Stimulated activated CD4-positive, alpha-beta T cell treated with anti-CD3 and anti-CD28 coated beads, Interleukin-15, amount 100 ng/mL, for 24 hours (primary cell): Measurements from ENCODE around the gene CDC25A.

Experiments used
- DNase-seq: peaks from one replicate; pipeline ENCODE4 v3.0.0-alpha.2; 2020

Gene CDC25A

DNA sequence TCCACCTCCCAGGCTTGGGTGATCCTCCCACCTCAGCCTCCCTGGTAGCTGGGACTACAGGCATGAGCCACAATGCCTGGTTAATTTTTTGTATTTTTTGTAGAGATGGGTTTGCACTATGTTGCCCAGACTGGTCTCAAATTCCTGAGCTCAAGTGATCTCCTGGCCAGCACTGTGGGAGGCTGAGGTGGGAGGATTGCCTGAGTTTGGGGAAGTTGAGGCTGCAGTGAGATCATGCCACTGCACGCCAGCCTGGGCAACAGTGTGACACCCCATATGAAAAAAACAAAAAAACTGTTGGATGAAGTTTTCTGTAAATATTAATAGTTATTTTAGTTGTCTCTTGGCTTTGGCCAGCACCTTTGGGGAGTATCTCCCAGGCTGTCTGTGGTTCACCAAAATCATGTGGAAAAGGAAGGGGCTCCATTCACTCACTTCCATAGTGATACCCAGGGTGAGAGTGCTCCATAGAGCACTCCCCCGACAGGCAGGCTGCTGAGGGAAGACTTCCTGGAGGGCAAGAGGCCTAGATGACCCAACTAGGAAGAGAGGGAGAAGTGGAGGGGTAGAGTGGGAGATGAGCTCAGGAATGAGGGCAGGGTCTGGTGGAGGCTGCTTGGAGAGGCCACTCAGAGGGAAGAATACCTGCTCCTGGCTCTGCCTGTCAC lies 47.1 kb downstream of the CDC25A start:
- DNase-seq, result no peak

DNA sequence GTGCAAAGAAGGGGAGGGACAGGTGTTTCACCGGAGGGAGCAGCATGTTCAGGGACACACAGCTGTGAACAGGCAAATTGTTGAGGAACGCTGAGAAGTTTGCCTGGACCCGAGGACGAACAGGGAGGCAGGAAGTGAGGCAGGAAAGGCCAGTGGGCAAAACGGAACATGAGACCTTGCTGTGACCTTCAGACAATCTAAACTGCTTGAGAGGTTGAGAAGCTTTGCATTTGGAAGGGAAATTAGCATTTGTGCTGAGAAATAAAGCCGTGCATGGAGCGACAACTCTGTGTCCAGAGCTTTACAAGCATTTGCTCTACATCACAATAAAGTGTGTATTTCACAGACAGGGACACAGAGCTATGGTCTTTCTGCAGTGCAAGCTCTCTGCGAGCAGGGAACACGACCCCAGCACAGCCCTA lies 47.9 kb downstream of the CDC25A start:
- DNase-seq, result no peak

DNA sequence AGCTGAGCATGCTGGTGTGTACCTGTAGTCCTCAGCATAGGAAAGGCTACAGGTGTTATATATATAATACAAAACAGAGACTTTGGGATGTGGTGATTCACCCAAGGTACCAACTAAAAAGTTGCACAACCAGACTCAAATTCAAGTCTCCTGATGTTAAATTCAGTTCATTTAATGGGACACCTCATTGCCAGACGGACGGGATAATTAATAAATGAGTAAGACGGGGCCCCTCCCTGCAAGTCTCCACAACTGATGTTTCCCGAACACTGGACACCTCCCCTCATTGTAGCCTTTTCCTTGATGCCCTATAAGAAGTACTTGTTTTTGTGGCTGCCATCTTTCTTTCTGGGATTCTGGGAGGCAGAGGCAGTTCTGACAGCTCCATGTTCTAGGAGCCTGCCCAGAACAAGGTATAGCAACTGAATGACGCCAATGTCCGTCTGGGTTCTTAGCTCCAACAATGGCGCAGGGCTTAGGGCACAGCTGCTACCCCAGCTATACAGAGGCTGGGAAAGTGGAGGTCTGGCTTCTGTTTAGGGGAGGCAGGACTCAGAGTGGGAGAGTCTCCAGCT lies 50.7 kb downstream of the CDC25A start:
- DNase-seq, result no peak

DNA sequence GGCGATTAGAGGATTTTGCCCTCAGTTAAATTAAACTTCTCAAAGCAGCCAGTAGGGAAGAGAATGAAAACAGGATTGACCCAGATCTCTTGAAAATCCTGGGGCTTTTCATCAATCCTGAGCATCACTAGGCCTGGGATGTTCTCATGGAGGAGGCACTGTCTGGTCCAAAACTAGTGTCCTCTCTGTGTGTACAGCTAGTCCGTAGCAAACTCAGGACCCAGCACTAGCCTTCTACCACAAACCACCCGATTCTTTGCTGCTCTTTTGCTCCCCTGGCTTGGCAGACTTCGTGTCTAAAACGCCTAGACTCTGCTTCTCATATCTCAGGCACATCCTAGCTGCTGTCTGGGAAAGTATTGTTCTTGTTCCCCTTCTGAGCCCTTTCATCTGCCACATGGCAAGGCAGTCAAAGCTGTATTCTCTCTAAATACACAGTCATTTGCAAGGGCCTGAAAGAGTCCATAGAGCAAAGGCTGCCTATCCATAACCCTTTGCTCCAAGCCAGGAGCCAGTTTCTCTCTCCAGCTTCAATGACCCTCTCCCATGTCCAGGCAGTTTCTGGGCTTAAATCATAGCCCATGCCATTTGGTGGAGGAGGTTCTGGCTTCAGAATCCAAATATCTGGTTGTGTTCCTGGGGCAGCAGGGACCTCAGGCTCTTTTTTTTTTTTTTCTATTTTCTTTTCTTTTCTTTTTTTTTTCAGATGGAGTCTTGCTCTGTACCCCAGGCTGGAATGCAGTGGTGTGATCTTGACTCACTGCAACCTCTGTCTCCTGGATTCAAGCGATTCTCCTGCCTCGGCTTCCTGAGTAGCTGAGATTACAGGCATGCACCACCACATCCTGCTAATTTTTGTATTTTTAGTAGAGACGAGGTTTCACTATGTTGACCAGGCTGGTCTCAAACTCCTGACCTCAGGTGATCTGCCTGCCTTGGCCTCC lies 52.4 kb downstream of the CDC25A start:
- DNase-seq, result no peak

DNA sequence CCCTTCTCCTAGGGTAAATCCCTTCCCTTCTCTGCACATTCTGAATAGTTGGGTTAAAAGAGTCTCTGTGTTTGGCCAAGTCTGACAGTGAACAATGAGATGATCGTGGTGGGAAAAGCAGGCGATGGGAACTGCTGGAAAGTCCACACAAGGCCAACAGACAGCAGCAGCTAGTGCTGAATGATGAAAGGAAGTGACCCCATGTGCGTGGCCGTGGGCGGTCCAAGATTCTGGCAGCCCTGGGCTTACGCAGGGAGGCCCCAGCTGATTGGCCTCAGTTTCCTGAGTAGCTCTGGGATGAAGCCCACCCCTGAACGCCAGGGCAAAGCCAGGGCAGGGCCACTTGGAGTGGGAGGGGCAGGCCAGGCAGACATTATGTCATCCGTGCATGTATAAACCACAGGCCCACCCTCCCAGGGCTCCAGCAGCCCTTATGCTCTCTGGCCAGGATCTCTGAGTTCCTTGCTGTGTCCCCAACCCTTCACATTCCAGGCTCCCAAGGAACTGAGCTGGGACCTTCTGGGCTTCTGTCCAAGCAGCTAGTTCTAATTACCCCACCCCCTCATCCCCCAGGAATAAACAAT lies 57.8 kb downstream of the CDC25A start:
- DNase-seq, result no peak

DNA sequence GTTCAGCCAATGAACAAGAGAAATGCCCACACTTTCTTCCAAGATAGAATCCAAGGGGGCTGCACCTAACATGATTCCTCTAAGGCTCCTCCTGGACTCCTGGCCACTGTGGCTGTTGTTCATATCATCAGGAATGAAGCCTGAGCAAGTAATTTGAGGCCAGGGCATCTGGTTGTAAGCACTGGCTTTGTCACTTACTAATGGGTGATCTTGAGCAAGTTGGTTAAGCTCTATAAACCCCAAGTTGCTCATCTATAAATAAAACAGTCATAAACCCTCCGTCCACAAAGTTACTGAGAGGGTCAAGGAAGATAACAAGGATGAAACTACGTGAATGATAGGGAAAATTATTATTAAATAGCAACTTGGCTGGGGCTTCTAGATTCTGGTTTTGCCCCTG lies 58.3 kb downstream of the CDC25A start:
- DNase-seq, result no peak

DNA sequence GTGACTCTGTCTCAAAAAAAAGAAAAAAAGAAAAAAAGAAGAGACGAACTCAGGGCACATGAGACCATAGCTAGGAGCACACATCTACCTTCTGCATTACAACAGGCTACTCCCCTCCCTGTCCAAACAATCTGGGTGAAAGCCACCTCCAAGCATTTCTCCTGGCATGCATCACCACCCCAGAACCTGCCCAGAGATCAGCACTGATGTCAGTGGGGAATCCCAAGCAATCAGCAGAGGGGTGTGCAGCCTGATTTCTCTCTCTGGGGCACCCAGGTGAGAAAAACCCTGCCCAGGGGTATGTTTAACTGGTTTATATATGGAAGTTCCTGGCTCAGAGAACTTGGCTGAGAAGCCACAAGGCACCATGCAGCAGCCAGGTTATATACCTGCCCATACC lies 59.4 kb downstream of the CDC25A start:
- no peak for DNase-seq

DNA sequence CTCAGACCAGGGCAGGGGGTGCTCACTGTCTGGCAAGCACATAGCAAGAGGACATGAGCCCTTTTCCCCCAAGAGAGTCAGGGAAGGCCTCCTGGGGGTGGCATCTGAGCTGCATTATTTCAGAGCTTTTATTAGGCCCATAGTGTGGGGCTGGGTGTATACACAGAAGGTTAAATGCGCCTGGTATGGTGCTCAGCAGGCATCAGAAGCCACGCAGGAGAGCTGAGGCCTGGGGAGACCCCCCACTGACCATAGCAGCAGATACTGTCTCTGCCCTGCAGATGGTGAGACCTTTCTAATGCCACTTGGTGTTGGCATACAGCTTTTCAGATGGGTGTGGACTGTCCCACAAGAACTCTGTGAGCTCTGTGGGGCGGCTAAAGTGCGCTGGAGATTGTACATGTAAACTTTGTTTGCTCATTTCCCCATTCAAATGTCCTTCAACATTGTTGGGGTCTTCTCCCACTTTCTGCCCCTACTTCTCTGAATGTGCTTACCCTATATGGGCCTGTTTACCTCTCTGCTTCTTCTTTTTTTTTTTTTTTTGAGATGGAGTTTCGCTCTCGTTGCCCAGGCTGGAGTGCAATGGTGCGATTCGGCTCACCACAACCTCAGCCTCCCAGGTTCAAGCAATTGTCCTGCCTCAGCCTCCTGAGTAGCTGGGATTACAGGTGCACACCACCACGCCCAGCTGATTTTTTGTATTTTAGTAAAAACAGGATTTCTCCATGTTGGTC lies 62.2 kb downstream of the CDC25A start:
- no peak for DNase-seq

DNA sequence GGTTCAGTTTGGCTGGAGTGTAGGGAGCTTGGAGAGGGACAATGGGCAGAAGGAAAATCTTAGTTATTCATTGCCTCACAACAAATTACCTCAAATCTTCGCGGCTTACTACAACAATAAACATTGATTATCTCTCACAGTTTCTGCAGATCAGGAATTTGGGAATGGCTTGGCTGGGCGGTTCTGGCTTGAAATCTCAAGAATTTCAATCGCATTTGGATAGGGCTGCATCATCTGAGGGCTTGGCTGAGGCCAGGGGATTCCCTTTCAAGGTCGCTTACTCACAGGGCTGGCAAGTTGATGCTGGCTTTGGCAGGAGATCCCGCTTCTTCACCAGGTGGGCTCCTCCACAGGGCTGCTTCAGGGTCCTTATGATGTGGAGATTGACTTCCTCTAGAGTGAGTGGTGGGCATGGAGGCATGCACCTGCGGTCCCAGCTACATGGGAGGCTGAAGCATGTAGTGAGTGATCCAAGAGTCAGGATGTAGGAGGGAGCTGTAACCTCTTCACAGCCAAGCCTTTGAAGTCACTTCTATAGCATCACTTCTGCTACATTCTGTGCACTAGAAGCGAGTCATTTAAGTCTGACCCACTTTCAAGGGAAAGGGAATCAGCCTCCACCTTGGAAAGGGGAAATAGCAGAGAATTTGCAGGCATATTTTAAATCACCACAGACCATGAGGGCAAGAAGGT lies 63.1 kb downstream of the CDC25A start:
- no peak for DNase-seq

DNA sequence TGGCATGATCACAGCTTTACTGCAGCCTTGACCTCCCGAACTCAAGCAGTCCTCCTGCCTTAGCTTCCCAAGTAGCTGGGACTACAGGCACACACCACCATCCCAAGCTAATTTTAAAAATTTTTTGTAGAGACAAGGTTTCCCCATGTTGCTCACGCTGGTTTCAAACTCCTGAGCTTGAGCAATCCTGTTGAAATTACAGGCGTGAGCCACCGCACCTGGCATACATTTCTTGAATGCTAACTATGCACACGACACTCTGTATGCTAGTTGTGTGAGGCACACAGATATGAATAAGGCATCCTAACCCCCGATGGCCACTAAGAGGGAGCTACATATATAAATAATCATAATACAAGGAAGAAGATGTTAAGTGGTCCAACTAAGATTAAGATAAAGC lies 64.9 kb downstream of the CDC25A start:
- DNase-seq, result no peak

DNA sequence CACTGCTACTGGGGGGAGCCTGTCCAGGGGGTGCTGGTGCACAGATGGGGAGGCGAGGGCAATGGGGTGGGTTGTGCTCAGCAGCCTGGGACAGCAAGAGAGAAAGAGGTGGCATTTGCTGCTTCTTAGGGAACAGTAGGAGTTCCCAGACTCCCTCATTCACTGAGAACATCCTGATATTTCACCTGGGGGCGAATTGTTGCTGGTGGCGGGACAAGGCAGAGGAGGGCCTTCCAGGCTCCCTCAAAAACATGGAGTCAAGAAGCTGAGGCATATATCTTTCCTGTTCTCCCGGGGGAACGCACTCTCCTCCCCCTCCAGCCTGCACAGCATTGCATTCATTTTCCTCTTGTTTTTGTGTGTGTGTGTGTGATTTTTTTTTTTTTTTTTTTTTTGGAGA lies 65.7 kb downstream of the CDC25A start:
- no peak for DNase-seq

DNA sequence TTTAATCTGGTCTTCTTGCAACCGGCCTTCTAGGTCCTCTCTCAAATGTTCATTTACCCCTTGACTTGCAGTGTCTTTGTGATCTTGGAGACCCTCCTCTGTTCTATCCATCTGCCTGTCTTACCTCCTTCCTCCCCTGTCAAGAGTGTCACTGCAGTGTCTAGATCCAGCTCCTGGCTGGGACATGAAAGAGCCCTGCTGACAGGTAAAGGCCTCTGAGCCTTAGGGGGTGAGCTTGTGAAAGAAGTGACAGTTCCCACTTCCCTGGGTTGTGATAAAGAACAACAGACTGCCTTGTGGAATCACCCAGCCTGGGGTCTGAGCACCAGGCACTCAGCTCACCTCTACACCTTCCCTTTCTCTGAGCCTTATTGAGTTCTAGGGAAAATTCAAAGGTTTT lies 68.0 kb downstream of the CDC25A start:
- no peak for DNase-seq

DNA sequence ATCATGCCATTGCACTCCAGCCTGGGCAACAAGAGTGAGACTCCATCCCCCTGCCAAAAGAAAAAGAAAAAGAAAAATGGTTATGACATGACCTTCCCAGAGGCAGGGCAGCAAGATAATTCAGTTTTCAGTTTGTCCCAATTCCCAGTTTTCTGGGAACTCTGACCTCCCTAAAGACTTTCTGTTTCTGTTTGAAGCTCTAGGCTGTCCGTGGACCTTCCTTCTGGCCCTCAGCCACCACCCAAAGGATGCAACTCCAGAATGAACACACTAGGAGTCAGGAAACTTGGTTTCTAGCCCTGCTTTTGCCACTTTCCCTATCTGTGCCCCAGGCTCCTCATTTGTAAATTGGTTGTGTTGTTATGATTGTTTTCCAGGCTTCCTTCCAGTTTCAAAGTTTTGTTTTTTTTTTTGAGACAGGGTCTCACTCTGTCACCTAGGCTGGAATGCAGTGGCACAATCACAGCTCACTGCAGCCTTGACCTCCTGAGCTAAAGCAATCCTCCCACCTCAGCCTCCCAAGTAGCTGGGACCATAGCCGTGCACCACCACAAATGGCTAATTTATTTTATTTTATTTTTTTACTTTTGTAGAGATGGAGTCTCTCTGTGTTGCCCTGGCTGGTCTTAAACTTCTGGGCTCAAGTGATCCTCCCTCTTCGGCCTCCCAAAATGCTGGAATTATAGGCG lies 68.6 kb downstream of the CDC25A start:
- DNase-seq, result no peak

DNA sequence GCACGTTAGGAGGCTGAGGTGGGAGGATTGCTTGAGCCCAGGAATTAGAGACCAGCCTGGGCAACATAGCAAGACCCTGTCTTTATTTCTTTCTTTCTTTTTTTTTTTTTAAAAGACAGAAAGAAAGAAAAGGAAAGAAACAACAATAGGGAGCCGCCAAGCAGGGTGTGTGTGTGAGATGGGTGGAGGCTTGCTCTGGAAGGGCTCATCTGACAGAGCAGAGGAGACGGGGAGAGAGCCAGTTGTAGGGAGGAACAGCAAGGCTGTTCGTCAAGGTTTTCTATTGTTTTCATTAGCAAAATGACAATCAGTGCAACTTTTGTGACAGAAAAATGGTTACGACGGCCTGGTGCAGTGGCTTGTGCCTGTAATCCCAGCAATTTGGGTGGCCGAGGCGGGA lies 69.3 kb downstream of the CDC25A start:
- DNase-seq, result no peak

DNA sequence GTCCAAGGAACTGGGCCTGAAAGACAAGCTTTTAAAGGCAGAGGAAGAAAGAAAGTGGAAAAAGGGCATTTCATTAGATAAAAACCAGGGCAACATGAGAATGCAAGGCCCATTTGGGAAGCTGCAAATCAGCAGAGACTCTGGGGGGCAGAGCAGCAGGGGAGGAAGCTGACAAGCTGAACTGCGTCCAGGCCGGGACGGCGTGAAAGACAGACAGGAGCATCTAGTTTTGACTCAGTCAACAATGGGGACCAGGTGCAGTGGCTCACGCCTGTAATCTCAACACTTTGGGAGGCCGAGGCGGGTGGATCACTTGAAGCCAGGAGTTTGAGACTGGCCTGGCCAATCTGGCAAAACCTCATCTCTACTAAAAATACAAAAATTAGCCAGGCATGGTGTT lies 69.9 kb downstream of the CDC25A start:
- DNase-seq, result no peak

DNA sequence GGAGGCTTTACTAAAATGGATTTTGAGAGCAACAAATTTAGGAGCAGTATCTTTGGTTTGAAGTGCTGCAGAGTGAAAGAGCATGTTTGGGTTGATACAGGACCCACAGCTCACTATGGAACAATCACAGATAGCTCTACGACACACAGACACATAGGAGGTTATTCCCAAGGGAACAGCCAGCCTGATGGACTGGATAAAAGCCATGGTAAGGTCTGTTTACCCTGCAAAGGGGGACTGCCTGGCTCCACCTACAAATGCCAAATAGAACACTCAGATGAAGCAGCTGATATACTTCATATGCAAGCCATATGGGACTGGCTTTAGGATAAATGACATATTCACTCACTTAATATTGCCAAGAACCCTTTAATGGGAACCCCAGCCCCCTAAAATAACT lies 75.4 kb downstream of the CDC25A start:
- no peak for DNase-seq

DNA sequence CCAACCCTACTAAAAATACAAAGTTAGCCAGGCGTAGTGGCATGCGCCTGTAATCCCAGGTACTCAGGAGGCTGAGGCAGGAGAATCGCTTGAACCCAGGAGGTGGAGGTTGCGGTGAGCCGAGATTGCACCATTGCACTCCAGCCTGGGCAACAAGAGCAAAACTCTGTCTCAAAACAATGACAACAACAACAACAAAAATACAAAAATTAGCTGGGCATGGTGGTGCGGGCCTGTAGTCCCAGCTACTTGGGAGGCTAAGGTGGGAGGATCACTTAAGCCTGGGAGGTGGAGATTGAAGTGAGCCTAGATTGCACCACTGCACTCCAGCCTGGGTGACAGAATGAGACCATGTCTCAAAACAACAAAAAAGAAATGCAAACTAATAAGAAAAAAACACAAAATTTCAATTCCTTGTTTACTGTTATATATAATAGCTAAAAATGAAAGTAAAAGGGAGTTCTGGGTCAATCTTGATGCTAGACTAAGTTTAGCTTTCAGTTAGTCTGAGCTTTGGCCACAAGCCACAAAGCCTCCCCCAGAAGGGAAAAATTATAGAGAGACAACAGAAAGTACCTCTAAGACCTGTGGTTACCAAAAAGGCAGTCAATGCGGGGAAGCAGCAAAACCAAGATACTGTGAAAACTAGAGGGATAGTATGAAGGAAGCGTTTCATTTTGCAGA lies 76.0 kb downstream of the CDC25A start:
- peak; percentile 57 for DNase-seq

DNA sequence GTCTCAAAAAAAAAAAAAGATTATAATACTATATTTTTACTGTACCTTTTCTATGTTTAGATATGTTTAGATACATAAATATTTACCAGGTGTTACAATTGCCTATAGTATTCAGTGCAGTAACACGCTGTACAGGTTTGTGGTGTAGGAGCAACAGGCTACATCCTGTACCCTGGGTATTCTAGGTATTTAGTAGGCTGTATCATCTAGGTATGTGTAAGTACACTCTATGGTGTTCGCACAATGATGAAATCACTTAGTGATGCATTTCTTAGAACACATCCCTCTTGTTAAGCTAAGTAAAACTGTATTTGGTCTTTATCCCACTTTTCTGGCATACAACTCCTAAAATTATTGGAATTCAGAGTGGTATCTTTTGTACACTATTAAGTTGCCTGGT lies 77.8 kb downstream of the CDC25A start:
- no peak for DNase-seq

DNA sequence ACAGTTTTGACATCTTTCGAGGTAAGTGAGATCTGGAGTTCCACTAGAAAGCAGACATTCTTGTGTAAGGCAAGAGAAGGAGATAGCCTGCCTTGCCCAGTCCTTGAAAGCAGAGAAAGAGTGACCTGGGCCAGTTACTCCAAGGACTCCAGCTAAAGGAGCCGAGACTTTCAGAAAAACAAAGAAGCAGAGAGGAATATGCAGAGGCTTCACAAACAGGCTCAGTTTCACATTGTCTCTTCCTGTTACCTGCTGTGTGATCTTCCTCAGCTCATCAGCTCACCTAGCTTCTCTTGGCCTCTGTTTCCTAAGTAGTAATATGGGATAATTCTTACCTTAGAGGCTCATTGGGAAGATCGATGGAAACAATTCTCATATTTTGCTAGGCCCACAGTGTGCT lies 81.0 kb downstream of the CDC25A start:
- DNase-seq, result no peak
